Measurements from ENCODE around the gene CBR1. TPM values are rescaled to one million over a fixed set of nuclear protein-coding genes. Genes with fewer than 3 reads are reported as not detected.
A peak's percentile ranks its signal among the peaks of the same experiment; 100 is the strongest.

CBR1 gene
- total and polyA plus RNA-seq, 9 of the 15 experiments (the other 6 are each of a cell fraction or from before 2014, with no cell fraction given) = 2.5 to 33.8 (median 15.1) TPM

GRCh38 chr21:36082237-36082664 lies 12.4 kb downstream of the CBR1 start (continued):
- TF ChIP-seq ILF3 (IDR thresholded peaks at IDR 0.05; ENCODE audit: borderline replicate concordance) (no peak), ETV5 (CRISPR knock-in tag; IDR thresholded peaks at IDR 0.05; ENCODE audit: low read depth) (no peak), ZNF589 (CRISPR knock-in tag; IDR thresholded peaks at IDR 0.05; ENCODE audit: low read depth) (no peak), FOXJ3 (CRISPR knock-in tag; IDR thresholded peaks at IDR 0.05) (no peak), MAZ (CRISPR knock-in tag; conservative IDR thresholded peaks at IDR 0.05 in 1 of 2, IDR thresholded peaks at IDR 0.05 in 1 of 2) (no peak), HDAC6 (IDR thresholded peaks at IDR 0.05; ENCODE audit: low read depth, low read length) (no peak), SMARCC2 (IDR thresholded peaks at IDR 0.05; ENCODE audit: low read depth) (no peak), CBFA2T2 (conservative IDR thresholded peaks at IDR 0.05) (peak; percentile 30; the same call in 1 of the 2 replicates), ADNP (tag; IDR thresholded peaks at IDR 0.05) (no peak), GABPA (tag; conservative IDR thresholded peaks at IDR 0.05; ENCODE audit: low read depth) (no peak), RNF2 (IDR thresholded peaks at IDR 0.05) (no peak), MTA2 (IDR thresholded peaks at IDR 0.05; ENCODE audit: low read depth) (no peak), MEIS2 (IDR thresholded peaks at IDR 0.05; ENCODE audit: partially characterized antibody) (peak; percentile 61), ZNF696 (CRISPR knock-in tag; conservative IDR thresholded peaks at IDR 0.05) (no peak), CBX2 (IDR thresholded peaks at IDR 0.05; ENCODE audit: insufficient read depth, low read length, poor library complexity, severe bottlenecking) (no peak), KLF1 (tag; IDR thresholded peaks at IDR 0.05) (no peak), SMARCB1 (IDR thresholded peaks at IDR 0.05; ENCODE audit: insufficient read length, low read depth) (no peak), TCFL5 (CRISPR knock-in tag; conservative IDR thresholded peaks at IDR 0.05) (no peak), ZNF395 (CRISPR knock-in tag; IDR thresholded peaks at IDR 0.05) (no peak), SP1 (CRISPR knock-in tag; IDR thresholded peaks at IDR 0.05) (no peak), CREB5 (CRISPR knock-in tag; IDR thresholded peaks at IDR 0.05) (no peak), ZNF311 (CRISPR knock-in tag; IDR thresholded peaks at IDR 0.05) (no peak), DPF2 (IDR thresholded peaks at IDR 0.05) (peak; percentile 26; the same call in 1 of the 2 replicates), SMARCA5 (IDR thresholded peaks at IDR 0.05) (no peak), ZNF551 (CRISPR knock-in tag; IDR thresholded peaks at IDR 0.05) (no peak), KDM1A (IDR thresholded peaks at IDR 0.05) (no peak), SRSF3 (IDR thresholded peaks at IDR 0.05; ENCODE audit: insufficient read depth, low read length) (no peak), SRSF1 (IDR thresholded peaks at IDR 0.05; ENCODE audit: low read depth, low read length) (no peak), SMC3 (conservative IDR thresholded peaks at IDR 0.05; ENCODE audit: insufficient read depth, low read depth, low read length) (no peak), CBFA2T3 (IDR thresholded peaks at IDR 0.05) (peak; percentile 57), NFATC3 (IDR thresholded peaks at IDR 0.05) (no peak), BRD9 (IDR thresholded peaks at IDR 0.05; ENCODE audit: low read depth, partially characterized antibody) (no peak)

Data from K562 (cell line).